HEK293 (cell line): ENCODE data around the gene COPG1.

ENCODE experiments used
- CTCF ChIA-PET: fragments of 350-600 bp; formaldehyde crosslinking; extraction: SDS; loops from one replicate; lab custom pipeline; 2021; ENCODE audit warnings: antibody characterized with exemption; lab: Yijun Ruan, JAX
- POLR2A ChIA-PET: fragments of 300-600 bp; formaldehyde crosslinking; extraction: SDS; loops from one replicate; lab custom pipeline; 2020; ENCODE audit warnings: antibody characterized with exemption, inconsistent platforms; lab: Yijun Ruan, JAX
- H3K27ac ChIP-seq: fragments of 200-500 bp; sonication (Bioruptor generic); 2 replicates; pipeline ENCODE4 v1.5.1; 2014; ENCODE audit warnings: low read depth, low read length, control low read depth, inconsistent platforms; ENCODE audit errors: extremely low read depth
- H3K36me3 ChIP-seq, 2 experiments: fragments of 200-500 bp in 1 of 2; sonication (Bioruptor generic) in 1 of 2; 1 replicate in 1 of 2; 2 replicates in 1 of 2; pipeline ENCODE4 v1.5.1; 2014 to 2017; ENCODE audit warnings: inconsistent platforms in 2 of 2, low read length in 2 of 2; ENCODE audit not compliant: control insufficient read depth in 2 of 2, insufficient read depth in 1 of 2
- H3K4me1 ChIP-seq: fragments of 200-500 bp; sonication (Bioruptor generic); 2 replicates; pipeline ENCODE4 v1.5.1; 2014; ENCODE audit warnings: mild to moderate bottlenecking, low read length, inconsistent platforms; ENCODE audit not compliant: control insufficient read depth, insufficient read depth
- H3K4me3 ChIP-seq: 2 replicates; pipeline ENCODE4 v1.5.1; 2011; ENCODE audit warnings: low read depth, mild to moderate bottlenecking, control low read depth, low read length, moderate library complexity
- H3K9me3 ChIP-seq: fragments of 200-500 bp; sonication (Bioruptor generic); 2 replicates; pipeline ENCODE4 v1.5.1; 2014; ENCODE audit warnings: low read depth, low read length, inconsistent platforms; ENCODE audit not compliant: control insufficient read depth, insufficient read depth
- BCL11B ChIP-seq: fragments of 450-650 bp; formaldehyde crosslinking; IDR thresholded peaks from 2 replicates; pipeline ENCODE4 v1.5.1; 2016; ENCODE audit warnings: low read depth, missing biosample characterization, missing genetic modification characterization
- EGR2 ChIP-seq: fragments of 450-650 bp; formaldehyde crosslinking; IDR thresholded peaks from 2 replicates; pipeline ENCODE4 v1.5.1; 2016; ENCODE audit warnings: low read depth, missing biosample characterization, missing genetic modification characterization
- GLIS2 ChIP-seq: fragments of 450-650 bp; formaldehyde crosslinking; IDR thresholded peaks from 2 replicates; pipeline ENCODE4 v1.5.1; 2016; ENCODE audit warnings: missing biosample characterization, missing genetic modification characterization
- YY1 ChIP-seq: fragments of 450-650 bp; formaldehyde crosslinking; IDR thresholded peaks from 2 replicates; pipeline ENCODE4 v1.5.1; 2018; ENCODE audit warnings: missing biosample characterization, missing genetic modification characterization
- ZBTB21 ChIP-seq: fragments of 450-650 bp; formaldehyde crosslinking; IDR thresholded peaks from 2 replicates; pipeline ENCODE4 v1.5.1; 2017; ENCODE audit warnings: missing biosample characterization, missing genetic modification characterization
- ZFHX2 ChIP-seq: fragments of 450-650 bp; formaldehyde crosslinking; conservative IDR thresholded peaks from 2 replicates; pipeline ENCODE4 v1.5.1; 2016; ENCODE audit warnings: missing biosample characterization, missing genetic modification characterization
- ZFP69B ChIP-seq: fragments of 450-650 bp; formaldehyde crosslinking; IDR thresholded peaks from 2 replicates; pipeline ENCODE4 v1.5.1; 2016; ENCODE audit warnings: missing biosample characterization, missing genetic modification characterization
- ZNF138 ChIP-seq: fragments of 450-650 bp; formaldehyde crosslinking; IDR thresholded peaks from 2 replicates; pipeline ENCODE4 v1.5.1; 2016; ENCODE audit warnings: missing biosample characterization, missing genetic modification characterization, borderline replicate concordance
- ZNF184 ChIP-seq: fragments of 450-650 bp; IDR thresholded peaks from 2 replicates; pipeline ENCODE4 v1.5.1; 2018; ENCODE audit warnings: missing biosample characterization, mild to moderate bottlenecking, missing genetic modification characterization
- ZNF202 ChIP-seq: fragments of 450-650 bp; formaldehyde crosslinking; IDR thresholded peaks from 2 replicates; pipeline ENCODE4 v1.5.1; 2016; ENCODE audit warnings: missing biosample characterization, missing genetic modification characterization, borderline replicate concordance
- ZNF292 ChIP-seq: fragments of 450-650 bp; formaldehyde crosslinking; IDR thresholded peaks from 2 replicates; pipeline ENCODE4 v1.5.1; 2016; ENCODE audit warnings: low read depth, missing biosample characterization, missing genetic modification characterization, borderline replicate concordance
- ZNF302 ChIP-seq: fragments of 450-650 bp; formaldehyde crosslinking; IDR thresholded peaks from 2 replicates; pipeline ENCODE4 v1.5.1; 2016; ENCODE audit warnings: missing biosample characterization, missing genetic modification characterization, low read depth
- ZNF324 ChIP-seq: fragments of 450-650 bp; formaldehyde crosslinking; IDR thresholded peaks from 2 replicates; pipeline ENCODE4 v1.5.1; 2016; ENCODE audit warnings: missing biosample characterization, missing genetic modification characterization
- ZNF350 ChIP-seq: fragments of 450-650 bp; formaldehyde crosslinking; IDR thresholded peaks from 2 replicates; pipeline ENCODE4 v1.5.0; 2017; ENCODE audit warnings: missing biosample characterization, mild to moderate bottlenecking, missing genetic modification characterization
- ZNF426 ChIP-seq: fragments of 450-650 bp; formaldehyde crosslinking; IDR thresholded peaks from 2 replicates; pipeline ENCODE4 v1.5.1; 2017; ENCODE audit warnings: missing biosample characterization, missing genetic modification characterization, mild to moderate bottlenecking, inconsistent platforms, moderate library complexity
- ZNF626 ChIP-seq: fragments of 450-650 bp; sonication (Bioruptor Pico); formaldehyde crosslinking; IDR thresholded peaks from 2 replicates; pipeline ENCODE4 v1.5.1; 2018; ENCODE audit warnings: missing biosample characterization, missing genetic modification characterization, inconsistent platforms
- ZNF677 ChIP-seq: fragments of 450-650 bp; IDR thresholded peaks from 2 replicates; pipeline ENCODE4 v1.5.0; 2018; ENCODE audit warnings: missing biosample characterization, mild to moderate bottlenecking, missing genetic modification characterization, moderate library complexity
- ZNF785 ChIP-seq: fragments of 450-650 bp; formaldehyde crosslinking; IDR thresholded peaks from 2 replicates; pipeline ENCODE4 v1.5.1; 2016; ENCODE audit warnings: missing biosample characterization, missing genetic modification characterization
- ZXDB ChIP-seq: fragments of 450-650 bp; formaldehyde crosslinking; IDR thresholded peaks from 2 replicates; pipeline ENCODE4 v1.5.1; 2016; ENCODE audit warnings: missing biosample characterization, missing genetic modification characterization
- TF ChIP-seq, protein P1 (sequence below): fragments of 450-650 bp; formaldehyde crosslinking; IDR thresholded peaks from 2 replicates; pipeline ENCODE4; 2016; ENCODE audit warnings: missing biosample characterization, missing genetic modification characterization
- TF ChIP-seq, protein P2 (sequence below): fragments of 450-650 bp; formaldehyde crosslinking; IDR thresholded peaks from 2 replicates; pipeline ENCODE4 v1.5.1; 2016; ENCODE audit warnings: missing biosample characterization, missing genetic modification characterization
- TF ChIP-seq, protein P3 (sequence below): fragments of 450-650 bp; IDR thresholded peaks from 2 replicates; pipeline ENCODE4 v1.5.1; 2018; ENCODE audit warnings: missing biosample characterization, mild to moderate bottlenecking, missing genetic modification characterization
- TF ChIP-seq, protein P4 (sequence below): fragments of 450-650 bp; formaldehyde crosslinking; IDR thresholded peaks from 2 replicates; pipeline ENCODE4 v1.5.1; 2016; ENCODE audit warnings: missing biosample characterization, missing genetic modification characterization

Gene COPG1

DNA sequence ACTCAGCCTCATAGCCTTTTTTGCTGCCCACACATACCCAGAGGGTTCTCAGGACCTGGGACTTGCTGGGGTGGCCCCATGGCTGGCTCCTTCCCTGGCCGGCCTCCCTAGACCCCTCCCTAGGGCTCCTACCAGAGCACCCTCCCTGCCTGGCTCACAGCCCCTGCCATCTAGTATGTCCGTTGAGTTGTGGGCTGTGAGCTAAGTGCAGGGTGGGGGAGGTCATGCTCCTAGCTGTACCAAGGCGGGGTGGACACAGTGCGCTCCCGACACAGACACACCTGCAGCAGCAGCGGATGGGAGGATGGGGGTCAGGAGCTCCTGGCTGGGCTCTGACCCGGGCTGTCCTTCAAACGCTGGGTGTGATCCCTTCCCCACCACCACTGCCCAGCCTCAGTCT lies 70.9 kb downstream of the COPG1 start:
- POLR2A ChIA-PET: no interaction called here

DNA sequence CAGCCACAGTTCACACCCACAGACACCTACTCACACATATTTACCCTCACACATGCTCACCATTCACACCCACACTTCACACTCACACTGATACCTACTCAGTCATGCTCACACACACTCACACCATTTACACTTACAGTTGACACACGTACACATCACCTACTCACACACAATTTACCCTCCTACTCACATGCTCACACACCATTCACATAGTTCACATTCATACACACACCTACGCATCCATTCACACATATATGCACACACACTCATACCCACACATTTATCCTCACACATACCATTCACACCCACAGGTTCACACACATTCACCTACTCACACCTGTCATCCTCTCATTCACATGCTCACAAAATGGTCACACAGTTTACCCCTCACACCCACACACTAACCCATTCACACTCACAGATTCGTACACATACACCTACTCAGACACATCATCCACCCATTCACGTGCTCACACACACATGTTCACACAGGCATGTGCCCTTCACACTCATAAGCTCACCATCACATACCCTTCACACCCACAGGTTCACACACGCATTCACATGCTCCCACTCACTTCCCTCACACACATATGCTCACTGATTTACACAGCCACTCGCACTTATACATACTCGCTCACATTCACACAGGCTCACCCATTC lies 71.5 kb downstream of the COPG1 start:
- H3K9me3 ChIP-seq: no peaks in the 10 kb centered on the region
- no peak overlapping the region for H3K27ac ChIP-seq
- no peak overlapping the region for H3K4me3 ChIP-seq
- H3K4me1 ChIP-seq: no peaks in the 10 kb centered on the region
- peaks cover 0 to 38% of the 10 kb centered on the region in 2 experiments; a peak in 1 of 3 replicates for H3K36me3 ChIP-seq
- ChIA-PET POLR2A (no interaction called here), CTCF (interaction anchor here (0.6 to 0.8 kb wide), 2 partner anchors 350 to 555 kb away, joined by 3 to 4 read pairs; no protein-coding TSS in a partner anchor)
- peak; percentile 96 for TF ChIP-seq EGR2 (tag by site-specific recombination)
- TF ChIP-seq, protein P1, sequence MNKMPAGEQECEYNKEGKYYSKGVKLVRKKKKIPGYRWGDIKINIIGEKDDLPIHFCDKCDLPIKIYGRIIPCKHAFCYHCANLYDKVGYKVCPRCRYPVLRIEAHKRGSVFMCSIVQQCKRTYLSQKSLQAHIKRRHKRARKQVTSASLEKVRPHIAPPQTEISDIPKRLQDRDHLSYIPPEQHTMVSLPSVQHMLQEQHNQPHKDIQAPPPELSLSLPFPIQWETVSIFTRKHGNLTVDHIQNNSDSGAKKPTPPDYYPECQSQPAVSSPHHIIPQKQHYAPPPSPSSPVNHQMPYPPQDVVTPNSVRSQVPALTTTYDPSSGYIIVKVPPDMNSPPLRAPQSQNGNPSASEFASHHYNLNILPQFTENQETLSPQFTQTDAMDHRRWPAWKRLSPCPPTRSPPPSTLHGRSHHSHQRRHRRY: no peak
- TF ChIP-seq ZFHX2: peak; percentile 99
- no peak for TF ChIP-seq ZNF292 (tag by site-specific recombination)
- TF ChIP-seq, protein P2, sequence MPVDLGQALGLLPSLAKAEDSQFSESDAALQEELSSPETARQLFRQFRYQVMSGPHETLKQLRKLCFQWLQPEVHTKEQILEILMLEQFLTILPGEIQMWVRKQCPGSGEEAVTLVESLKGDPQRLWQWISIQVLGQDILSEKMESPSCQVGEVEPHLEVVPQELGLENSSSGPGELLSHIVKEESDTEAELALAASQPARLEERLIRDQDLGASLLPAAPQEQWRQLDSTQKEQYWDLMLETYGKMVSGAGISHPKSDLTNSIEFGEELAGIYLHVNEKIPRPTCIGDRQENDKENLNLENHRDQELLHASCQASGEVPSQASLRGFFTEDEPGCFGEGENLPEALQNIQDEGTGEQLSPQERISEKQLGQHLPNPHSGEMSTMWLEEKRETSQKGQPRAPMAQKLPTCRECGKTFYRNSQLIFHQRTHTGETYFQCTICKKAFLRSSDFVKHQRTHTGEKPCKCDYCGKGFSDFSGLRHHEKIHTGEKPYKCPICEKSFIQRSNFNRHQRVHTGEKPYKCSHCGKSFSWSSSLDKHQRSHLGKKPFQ (tag by site-specific recombination): peak; percentile 100
- no peak for TF ChIP-seq GLIS2 (tag by site-specific recombination)
- no peak for TF ChIP-seq ZNF184 (tag by site-specific recombination)

More for the DNA sequence above, 70.9 kb downstream of the COPG1 start:
- no peak for TF ChIP-seq ZNF350 (tag by site-specific recombination)
- TF ChIP-seq ZBTB21 (tag by site-specific recombination): no peak
- TF ChIP-seq ZNF426 (tag by site-specific recombination): no peak
- no peak for TF ChIP-seq ZNF677 (tag by site-specific recombination)
- TF ChIP-seq ZNF138 (tag by site-specific recombination): no peak
- TF ChIP-seq ZNF302 (tag by site-specific recombination): no peak
- TF ChIP-seq ZNF324: no peak
- TF ChIP-seq YY1 (tag by site-specific recombination): no peak
- TF ChIP-seq BCL11B (tag by site-specific recombination): no peak
- no peak for TF ChIP-seq ZFP69B (tag by site-specific recombination)
- TF ChIP-seq ZNF202 (tag by site-specific recombination): no peak
- TF ChIP-seq ZNF785 (tag by site-specific recombination): no peak
- TF ChIP-seq ZNF626 (tag by site-specific recombination): no peak
- TF ChIP-seq, protein P2 (tag by site-specific recombination): no peak
- TF ChIP-seq, protein P3, sequence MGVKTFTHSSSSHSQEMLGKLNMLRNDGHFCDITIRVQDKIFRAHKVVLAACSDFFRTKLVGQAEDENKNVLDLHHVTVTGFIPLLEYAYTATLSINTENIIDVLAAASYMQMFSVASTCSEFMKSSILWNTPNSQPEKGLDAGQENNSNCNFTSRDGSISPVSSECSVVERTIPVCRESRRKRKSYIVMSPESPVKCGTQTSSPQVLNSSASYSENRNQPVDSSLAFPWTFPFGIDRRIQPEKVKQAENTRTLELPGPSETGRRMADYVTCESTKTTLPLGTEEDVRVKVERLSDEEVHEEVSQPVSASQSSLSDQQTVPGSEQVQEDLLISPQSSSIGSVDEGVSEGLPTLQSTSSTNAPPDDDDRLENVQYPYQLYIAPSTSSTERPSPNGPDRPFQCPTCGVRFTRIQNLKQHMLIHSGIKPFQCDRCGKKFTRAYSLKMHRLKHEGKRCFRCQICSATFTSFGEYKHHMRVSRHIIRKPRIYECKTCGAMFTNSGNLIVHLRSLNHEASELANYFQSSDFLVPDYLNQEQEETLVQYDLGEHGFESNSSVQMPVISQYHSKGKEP (tag by site-specific recombination): no peak
- no peak for TF ChIP-seq ZXDB (tag by site-specific recombination)
- TF ChIP-seq, protein P4, sequence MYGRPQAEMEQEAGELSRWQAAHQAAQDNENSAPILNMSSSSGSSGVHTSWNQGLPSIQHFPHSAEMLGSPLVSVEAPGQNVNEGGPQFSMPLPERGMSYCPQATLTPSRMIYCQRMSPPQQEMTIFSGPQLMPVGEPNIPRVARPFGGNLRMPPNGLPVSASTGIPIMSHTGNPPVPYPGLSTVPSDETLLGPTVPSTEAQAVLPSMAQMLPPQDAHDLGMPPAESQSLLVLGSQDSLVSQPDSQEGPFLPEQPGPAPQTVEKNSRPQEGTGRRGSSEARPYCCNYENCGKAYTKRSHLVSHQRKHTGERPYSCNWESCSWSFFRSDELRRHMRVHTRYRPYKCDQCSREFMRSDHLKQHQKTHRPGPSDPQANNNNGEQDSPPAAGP (tag by site-specific recombination): no peak
- Histone ChIP-seq H3K27ac (no peak overlapping the region), H3K9me3 (no peaks in the 10 kb centered on the region), H3K4me3 (no peak overlapping the region), H3K36me3 (peaks cover 0 to 41% of the 10 kb centered on the region in 2 experiments; a peak in 1 of 3 replicates), H3K4me1 (no peaks in the 10 kb centered on the region)
- CTCF ChIA-PET: no interaction called here
